Activated CD8-positive, alpha-beta memory T cell treated with anti-CD3 and anti-CD28 coated beads for 48 hours (primary cell): ENCODE data around the gene GRIK4.
"Not testable (repeated sequence)": the region's sequence is repeated elsewhere in the genome, so short reads cannot be mapped to it uniquely, and the experiment has no call there.

Experiments used
- DNase-seq, 3 experiments: peaks; one replicate each; pipeline ENCODE4 v3.0.0-alpha.2; 2020; ENCODE audit warnings: low read depth in 2 of 3, low spot score in 2 of 3

The GRIK4 gene

GRCh38 chr11:120573756-120574354 lies 62.3 kb downstream of the GRIK4 start:
- no peak for DNase-seq

DNA sequence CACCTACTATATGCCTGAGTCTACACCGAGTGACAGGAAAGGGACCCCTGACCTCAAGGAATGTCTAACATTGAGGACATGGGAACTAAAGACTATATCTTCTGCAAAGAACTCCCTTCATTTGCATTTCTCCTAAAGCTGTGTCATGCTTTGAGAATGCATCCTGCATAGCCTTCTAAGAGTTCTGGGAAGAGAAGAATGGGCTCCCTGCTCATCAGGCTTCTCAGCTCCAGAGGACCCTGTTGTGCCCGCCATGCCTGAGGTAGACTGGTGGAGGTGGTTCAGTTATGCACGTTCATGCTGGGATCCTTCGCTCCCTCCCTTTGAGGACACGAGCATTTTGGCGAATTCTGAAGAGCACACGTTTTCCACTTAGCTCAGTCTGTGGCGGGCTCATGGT lies 63.3 kb downstream of the GRIK4 start:
- no peak for DNase-seq

GRCh38 chr11:120575461-120575860 lies 63.9 kb downstream of the GRIK4 start:
- DNase-seq, result no peak

- DNase-seq, result no peak
Measured at GRCh38 chr11:120576606-120577005, 65.1 kb downstream of the GRIK4 start.

DNA sequence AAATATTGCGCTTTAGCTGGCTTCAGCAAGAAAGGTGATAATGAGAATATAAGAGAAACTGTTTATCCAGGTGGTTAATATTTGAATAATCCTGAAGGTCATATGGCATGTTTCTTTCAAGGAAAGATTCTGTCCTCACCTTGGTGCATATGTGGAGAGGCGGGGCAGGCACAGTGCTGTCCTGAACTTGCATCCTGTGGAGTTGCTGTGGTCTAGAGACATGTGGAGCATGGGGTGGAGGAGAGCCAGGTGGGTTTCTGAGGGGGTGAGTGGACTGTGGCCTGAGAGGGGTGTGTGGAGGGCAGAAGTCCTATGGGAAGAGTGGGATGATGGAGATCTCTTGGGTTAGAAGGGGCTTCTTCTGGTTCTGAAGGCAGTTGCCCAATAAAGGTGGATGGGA lies 65.5 kb downstream of the GRIK4 start:
- no peak for DNase-seq

DNA sequence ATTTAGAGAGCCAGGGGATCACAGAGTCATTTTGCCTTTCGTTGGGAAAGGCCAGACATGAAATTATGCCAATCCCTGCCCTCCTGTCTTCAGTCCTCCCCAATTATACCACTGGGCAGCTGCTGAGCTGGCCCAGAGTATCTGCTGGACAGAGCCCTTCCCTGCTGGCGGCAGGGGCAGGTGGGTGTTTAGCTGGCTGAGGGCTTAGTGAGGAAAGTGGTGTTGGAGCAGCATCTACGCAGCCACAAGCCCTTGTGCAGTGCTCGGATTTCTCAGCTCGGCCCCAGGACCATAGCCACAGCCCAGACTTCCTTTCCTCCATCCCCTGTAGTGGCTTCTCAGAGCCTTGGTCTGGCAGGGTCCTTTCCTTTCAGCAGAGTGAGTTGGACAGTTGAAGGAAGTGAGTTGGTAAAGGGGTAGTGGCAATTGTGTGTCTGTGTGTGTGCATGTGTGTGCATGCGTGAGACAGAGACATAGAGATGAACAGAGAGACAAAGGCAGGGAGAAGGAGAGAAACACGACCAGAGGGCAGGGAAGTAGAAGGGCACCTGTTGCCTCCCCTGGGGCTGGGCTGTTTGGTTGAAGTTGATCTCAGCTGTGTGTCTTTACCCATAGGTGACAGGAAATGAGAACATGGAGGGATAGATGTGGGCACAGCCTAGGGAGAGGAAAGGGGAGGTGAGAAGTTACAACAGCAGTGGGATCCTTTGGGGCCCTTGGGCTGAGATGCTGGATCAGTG lies 66.2 kb downstream of the GRIK4 start:
- DNase-seq, result no peak

DNA sequence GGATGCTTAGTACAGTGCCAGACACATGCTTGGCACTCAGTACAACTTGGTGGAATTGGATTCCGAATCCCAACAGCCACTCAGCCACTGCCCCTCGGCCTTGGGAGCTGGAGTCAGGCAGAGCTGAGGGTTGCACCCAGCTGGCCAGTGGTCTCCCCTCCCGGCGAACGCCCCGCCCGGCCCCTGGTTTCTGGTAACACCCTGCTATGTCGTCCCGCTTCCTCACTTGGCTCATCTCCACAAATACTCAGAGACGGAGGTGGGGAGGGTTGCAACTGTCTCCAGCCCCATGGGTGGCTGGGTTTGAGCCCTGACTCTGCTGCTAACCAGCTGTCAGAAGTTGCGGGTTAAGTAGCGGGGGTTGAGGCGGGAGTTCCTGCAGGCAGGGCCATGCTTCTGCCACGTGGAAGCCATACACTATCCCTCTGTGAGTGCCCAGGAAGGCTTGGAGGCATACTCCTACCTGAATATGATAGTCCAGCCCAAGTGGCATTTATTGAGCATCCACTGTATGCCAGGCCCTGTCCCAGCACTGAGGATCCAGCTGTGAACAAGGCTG lies 67.1 kb downstream of the GRIK4 start:
- DNase-seq, result no peak

DNA sequence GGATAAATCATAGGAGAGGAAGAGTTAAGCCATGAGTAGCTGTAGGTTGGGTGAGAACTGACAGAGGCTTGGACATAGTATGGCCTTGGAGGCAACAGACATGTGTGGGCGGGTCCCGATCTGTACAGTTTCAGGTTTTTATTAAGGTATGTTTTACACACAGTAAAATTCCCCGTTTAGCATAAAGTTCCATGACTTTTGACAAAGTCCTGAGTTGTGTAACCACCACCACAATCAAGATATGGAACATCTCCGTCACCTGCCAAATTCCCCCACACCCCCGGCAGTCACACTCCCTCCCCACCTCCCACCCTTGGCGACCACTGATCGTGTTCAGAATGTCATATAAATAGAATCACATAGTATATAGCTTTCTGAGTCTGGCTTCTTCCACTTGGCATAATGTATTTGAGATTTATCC lies 68.1 kb downstream of the GRIK4 start:
- DNase-seq, result peak in 1 of 3 experiments; percentile 24

DNA sequence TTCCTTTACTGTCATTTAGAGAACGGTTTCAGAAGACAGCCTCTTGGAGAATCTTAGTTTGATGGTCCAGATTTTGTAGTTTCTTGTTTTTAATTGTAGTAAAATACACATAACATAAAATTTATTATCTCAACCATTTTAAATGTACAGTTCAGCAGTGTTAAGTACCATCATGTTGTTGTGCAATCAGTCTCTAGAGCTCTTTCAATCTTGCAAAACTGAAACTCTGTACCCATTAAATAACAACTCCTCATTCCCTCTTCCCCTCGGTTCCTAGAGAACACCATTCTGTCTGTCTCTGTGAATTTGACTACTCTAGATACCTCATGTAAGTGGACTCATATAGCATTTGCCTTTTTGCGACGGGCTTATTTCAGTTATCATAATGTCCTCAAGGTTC lies 69.8 kb downstream of the GRIK4 start:
- no peak for DNase-seq

DNA sequence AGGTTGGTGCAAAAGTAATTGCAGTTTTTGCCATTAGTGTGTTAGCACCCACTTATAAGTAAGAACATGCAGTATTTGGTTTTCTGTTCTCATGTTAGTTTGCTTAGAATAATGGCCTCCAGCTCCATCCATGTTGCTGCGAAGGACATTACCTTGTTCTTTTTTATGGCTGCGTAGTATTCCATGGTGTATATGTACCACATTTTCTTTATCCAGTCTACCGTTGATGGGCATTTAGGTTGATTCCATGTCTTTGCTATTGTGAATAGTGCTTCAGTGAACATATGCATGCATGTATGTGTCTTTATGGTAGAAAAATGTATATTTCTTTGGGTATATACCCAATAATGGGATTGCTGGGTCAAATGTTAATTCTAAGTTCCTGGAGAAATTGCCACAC lies 71.0 kb downstream of the GRIK4 start:
- DNase-seq, result not testable (repeated sequence)

- DNase-seq, result no peak
Measured at GRCh38 chr11:120586072-120586471, 74.5 kb downstream of the GRIK4 start.

DNA sequence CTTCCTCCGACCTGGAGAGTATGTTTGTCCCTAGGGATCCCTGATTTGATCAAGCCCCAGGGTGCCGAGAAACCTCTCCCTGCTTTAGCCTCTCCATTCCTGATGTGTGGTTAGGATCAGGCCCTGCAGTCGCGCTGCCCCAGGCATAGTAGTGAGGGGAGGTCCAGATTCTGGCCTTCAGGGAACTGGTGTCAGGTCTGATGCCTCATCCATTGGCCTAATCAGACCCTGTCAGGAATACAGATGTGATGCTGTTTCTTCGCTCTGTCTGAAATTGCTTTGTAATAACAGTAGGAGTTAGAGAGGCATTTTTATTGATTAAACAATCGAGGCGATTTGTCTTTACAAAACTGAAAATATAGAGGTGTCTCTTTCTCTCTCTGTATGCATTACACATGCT lies 75.2 kb downstream of the GRIK4 start:
- no peak for DNase-seq

DNA sequence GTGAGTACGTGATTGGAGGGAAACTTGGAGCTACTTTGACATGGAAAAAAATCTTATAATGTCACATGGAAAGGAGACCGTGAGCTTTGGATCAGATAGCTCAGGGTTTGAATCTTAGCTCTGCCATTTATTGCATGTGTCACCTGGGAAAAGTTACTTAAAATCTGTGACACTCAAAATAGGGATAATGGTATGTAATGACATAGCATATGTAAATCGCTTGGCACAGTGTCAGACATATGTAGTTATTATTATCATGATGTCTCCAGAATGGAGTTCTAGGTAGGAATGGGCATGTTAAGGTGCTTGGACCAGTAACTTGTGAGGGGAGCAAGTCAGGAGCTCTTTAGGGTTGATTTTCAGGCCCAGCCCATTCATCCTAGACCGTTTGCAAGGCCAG lies 75.8 kb downstream of the GRIK4 start:
- no peak for DNase-seq

GRCh38 chr11:120589376-120589775 lies 77.8 kb downstream of the GRIK4 start:
- no peak for DNase-seq

DNA sequence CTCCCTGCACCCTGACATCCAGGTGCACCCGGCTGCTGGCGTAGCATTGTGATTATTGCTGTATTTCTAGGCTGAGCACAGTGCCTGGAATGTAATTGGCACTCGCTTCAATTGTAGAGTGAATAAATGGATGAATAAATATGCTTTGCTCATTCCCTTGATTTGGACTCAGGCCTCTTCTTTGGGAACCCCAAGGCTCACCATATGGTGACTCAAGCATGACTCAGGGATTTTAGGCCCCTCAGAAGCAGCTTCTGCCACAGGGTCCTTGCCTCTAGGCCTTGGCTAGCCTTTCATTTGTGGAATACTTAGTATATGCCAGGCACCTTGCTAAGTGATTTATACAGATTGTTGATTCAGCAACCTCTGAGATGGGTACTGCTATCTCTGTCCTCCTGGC lies 78.9 kb downstream of the GRIK4 start:
- DNase-seq, result no peak

DNA sequence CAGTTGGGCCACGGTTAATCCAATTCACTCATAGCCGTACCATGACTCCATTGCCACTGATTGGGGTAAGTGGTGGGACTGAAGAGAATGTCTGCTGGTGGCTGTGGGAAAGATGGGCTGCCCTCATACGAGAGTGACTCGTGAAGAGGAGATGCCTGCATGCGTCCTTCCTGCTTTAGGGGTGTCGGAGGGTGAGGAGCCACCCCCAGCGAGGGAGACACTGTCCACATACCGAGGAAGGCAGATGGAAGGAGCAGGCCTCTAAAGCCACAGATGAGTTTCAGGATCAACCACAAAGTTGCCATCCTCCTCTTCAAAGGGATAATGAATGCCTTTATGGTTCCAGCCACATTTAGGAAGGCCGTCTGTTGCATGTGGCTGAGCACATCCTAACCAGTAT lies 83.2 kb downstream of the GRIK4 start:
- no peak for DNase-seq

DNA sequence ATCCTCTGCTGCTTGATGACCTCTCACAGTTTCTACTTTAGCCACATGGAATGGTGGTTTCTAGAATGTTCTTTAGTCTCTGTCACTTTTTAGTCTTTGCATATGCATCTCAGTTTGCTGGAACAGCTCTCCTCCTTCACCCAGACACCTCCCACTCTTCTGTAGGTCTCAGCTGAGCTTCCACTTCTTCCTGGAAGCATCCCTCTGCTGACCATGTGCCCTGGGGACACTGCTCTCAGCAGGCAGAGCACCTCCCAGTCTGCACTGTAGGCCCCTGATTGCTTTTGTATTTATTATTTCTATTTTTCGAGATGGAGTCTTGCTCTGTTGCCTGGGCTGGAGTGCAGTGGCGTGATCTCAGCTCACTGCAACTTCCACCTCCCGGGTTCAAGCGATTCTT lies 84.0 kb downstream of the GRIK4 start:
- DNase-seq, result no peak

DNA sequence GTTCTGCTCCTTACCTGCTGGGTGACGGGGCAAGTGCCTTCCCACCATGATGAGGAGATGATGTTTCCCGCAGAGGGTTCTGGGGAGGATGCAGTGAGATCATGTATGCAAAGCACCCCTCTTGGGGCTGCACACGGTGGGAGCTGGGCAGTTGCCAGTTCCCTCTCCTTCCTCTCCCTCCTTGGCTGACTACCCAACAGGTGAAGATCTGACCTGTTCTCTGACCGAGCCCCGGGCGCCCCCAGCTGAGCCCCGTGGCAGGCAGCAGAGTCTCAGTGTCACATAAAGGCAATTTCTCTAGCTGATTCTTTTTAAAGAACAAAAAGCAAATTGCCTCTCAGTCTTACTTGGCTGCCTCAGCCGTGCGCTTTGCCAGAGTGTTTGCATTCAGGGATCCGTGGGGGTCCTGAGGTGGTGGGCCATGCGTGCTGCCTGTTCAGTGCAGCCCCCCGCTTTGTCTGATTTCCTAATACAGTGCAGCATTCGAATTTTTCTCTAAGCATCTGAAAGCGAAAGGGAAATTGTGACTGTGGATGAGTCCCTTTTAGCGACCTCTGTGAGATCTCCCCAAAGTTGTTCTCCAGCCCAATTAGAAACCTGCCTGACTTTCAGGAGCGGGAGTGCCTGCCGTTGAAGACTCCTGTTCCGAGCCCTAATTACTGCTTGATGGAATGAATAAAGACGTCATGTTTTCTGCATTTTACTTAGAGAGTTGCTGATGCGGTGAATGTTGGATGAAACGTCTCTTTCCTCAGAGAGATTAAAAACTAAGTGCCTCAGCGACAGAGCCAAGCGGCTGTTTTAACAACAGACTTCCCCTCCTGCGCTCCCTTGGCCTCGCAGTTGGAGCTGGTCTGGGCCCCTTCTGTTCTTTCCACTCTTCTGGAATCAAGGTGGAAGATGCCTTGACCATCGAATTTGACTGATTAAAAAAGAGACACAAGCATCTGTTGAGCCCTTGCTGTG lies 86.0 kb downstream of the GRIK4 start:
- no peak for DNase-seq

GRCh38 chr11:120598517-120599257 lies 87.1 kb downstream of the GRIK4 start:
- no peak for DNase-seq

DNA sequence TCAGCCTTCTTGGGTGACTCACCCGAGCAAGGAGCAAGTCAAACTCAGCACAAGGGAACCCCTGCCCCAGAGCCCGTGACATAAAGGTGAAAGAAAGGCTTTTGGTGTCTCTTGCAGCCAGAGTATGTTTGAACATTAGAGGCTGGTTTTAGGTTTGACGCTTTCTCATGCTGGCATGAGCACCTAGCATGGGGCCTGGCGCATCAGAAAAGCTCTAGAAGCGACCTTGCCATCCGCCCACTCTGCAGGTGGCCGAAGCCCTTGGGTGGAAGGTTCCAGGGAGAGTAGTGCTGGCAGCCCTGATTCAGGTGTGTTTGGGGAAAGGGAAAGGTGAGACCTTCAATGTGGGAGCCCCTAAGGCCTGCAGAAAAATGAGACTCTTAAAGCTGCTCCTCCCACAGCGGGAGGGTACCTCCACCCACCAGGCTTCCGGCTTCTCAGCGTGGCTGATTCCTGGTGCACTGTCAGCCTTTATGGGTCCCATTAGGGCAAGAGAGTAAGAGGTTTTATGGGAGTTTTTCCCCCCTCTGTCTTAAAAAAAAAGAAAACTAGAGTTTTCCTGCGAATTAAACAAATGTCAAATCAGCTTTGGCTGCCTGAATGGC lies 88.4 kb downstream of the GRIK4 start:
- DNase-seq, result no peak
